KBM-7 (cell line): Measurements from ENCODE around the gene LRFN2.
A peak's percentile ranks its signal among the peaks of the same experiment; 100 is the strongest.

Source experiments
- DNase-seq: peaks from one replicate; pipeline ENCODE4 v3.0.0-alpha.2; 2015
- in situ Hi-C: fragments of 300-500 bp; cut with MboI; formaldehyde crosslinking; loops from 2 replicates; pipeline ENCODE4 v1.14.3; 2020; ENCODE audit warnings: low sequenced_read_pairs, low pct_unique_long_range_greater_than_20kb, mixed read lengths

Gene LRFN2

DNA sequence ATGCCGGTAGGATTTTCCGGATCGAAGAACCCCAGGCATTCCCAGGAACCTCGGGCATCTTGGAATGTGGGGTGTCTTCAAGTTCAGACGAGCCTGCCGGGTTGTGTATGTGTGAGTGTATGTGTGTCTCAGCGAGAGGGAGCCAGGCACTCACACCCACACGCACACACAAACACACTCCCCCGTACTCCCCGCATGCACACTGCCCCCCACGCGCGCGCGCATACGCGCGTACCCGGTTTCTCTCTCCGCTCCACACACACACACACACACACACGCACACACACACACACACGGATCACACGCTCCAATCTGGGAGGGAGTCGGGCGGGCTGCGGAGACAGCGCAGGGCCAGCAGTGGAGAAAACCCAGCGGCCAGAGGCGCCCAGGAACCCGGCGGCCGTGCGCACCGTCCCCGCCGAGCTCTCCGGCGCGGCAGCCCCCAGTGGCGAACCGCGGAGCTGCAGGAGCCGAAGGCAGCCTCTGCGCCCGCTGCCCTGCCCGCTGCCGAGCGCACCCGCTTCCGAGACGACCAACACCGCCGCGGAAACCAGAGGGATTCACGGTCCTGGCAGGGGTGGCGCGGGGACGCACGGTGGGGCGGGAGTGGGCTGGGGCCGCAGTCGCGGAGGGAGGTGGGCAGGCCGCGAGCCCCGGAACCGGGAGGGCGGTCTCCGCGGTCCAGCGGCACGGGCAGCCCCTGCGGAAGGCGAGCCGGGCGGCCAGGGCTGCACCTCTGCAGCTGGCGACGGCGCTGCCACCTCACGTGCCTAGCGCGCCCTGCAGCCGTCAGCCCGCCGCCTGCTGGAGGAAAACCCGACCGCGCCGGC, at the start of gene LRFN2:
LRFN2 (minus strand) TSS at position 125 of the 830 bp plus-strand sequence.
- peak; percentile 72 for DNase-seq
- in situ Hi-C loops: no loop called here

DNA sequence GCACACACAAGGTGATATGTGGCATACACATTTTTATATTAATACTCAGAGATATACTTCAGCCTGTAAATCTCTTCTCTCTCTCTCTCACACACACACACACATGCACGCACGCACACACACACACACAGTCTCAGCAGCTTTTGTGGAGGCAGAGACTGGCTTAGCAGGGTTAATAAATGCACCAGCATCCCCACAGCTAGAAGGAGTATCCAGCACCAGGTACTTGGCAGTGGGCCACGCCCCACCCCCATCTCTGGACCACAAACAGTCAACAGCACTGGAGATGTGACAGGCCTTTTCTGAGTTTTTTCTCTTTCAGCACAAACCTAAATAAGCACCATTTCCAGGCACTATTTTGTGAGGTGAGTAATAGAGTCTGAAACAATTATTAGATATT, 47.3 kb upstream of the LRFN2 start:
- in situ Hi-C loops: no loop called here
- no peak for DNase-seq

- DNase-seq: no peak
- in situ Hi-C loops: no loop called here
Observed at GRCh38 chr6:40631744-40632143, 44.6 kb upstream of the LRFN2 start.

GRCh38 chr6:40630488-40630887, 43.3 kb upstream of the LRFN2 start:
- in situ Hi-C loops: no loop called here
- no peak for DNase-seq

- DNase-seq: no peak
- in situ Hi-C loops: no loop called here
Observed at GRCh38 chr6:40630051-40630450, 42.9 kb upstream of the LRFN2 start.

- in situ Hi-C loops: no loop called here
- no peak for DNase-seq
Observed at GRCh38 chr6:40629463-40629862, 42.3 kb upstream of the LRFN2 start.

DNA sequence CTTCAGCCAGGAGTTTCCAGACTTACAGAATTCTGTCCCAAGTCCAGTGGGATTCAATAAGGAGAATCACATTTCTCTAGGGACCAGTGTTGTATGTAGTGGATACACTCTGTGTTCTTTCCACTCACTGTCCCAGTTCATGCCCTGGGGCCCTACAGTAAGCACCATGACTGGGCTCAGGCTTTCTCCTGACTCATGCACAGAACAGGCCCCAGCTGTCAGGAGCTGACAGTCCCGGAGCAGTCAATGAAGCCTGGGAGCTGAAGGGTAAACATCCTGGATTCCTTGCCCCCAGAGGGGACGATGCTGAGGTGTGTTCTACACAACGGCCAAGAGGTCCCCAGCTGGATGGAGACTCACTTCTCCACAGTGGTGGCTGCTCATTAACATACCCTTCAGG, 40.2 kb upstream of the LRFN2 start:
- DNase-seq: no peak
- in situ Hi-C loops: no loop called here

GRCh38 chr6:40626886-40627285, 39.7 kb upstream of the LRFN2 start:
- no peak for DNase-seq
- in situ Hi-C loops: no loop called here

DNA sequence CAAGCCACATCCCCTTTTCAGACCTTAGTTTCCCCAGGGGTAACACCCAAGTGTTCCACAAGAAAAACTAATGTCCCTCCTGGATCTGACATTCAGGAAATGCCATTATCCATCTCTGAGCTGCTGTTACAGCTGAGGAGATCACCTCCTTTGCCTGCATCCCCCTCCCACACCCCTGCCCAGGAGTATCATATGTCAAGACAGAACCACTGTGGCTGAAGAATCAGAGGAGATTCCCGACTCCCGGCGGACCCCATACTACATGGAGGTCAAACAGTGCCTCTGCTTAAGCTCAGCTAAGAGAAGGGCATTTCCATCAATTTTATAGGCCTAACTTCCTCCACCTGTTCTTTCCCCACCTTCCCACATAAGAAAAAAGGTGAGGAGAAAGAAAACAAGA, 36.8 kb upstream of the LRFN2 start:
- in situ Hi-C loops: no loop called here
- DNase-seq: no peak

DNA sequence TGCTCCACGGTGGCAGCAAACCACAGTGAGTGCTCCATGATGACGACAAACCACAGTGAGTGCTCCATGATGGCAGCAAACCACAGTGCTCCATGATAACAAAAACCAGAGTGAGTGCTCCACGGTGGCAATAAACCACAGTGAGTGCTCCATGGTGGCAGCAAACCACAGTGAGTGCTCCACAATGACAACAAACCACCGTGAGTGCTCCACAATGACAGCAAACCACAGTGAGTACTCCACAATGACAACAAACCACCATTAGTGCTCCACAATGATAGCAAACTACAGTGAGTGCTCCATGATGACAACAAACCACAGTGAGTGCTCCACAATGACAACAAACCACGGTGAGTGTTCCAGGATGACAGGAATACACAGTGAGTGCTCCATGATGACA, 36.0 kb upstream of the LRFN2 start:
- in situ Hi-C loops: no loop called here
- no peak for DNase-seq

GRCh38 chr6:40620574-40621240, 33.5 kb upstream of the LRFN2 start:
- in situ Hi-C loops: no loop called here
- DNase-seq: no peak

- in situ Hi-C loops: no loop called here
- no peak for DNase-seq
Observed at GRCh38 chr6:40614671-40615070, 27.5 kb upstream of the LRFN2 start.

- in situ Hi-C loops: no loop called here
- DNase-seq: no peak
Observed at GRCh38 chr6:40611912-40612311, 24.7 kb upstream of the LRFN2 start.

GRCh38 chr6:40611434-40611833, 24.3 kb upstream of the LRFN2 start:
- in situ Hi-C loops: no loop called here
- no peak for DNase-seq

DNA sequence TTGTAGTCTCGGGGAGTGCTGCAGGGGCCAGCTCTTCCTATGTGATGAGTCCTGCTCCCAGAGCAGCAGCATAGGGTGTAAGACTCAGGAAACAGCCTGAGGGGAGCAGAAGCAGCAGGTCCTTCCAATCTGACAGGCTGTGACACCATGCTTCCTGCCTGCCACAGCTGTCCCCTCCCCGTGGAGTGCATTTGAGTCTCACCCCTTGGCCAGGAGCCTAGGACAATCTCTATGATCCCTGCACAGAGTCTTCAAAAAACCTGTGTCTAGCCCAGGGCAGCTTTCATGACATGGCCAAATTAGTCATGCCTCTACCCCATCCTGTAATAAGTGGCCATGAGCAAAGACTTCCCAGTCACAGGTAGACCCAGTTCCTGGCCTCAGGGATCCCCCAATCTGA, 23.1 kb upstream of the LRFN2 start:
- DNase-seq: no peak
- in situ Hi-C loops: no loop called here

DNA sequence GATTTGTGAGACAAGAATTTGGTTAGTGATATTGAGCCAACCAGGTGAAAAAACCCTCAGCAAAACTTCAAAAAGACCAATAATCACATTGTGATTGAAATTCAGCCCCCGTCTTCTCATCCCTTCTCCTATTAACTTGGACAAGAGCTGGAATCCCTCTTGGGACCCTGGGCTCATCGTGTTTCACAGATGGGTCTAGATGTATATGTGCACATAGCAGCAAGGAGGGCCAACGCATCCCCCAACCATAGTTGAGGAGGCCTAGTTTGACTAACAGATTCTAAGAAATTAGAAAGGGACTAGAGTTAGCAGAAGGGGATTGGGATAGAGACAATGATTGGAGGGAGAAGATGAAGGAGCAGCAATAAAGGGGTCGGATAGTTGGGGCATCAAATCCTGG, 19.8 kb upstream of the LRFN2 start:
- no peak for DNase-seq
- in situ Hi-C loops: no loop called here

GRCh38 chr6:40606526-40606925, 19.4 kb upstream of the LRFN2 start:
- DNase-seq: no peak
- in situ Hi-C loops: no loop called here

DNA sequence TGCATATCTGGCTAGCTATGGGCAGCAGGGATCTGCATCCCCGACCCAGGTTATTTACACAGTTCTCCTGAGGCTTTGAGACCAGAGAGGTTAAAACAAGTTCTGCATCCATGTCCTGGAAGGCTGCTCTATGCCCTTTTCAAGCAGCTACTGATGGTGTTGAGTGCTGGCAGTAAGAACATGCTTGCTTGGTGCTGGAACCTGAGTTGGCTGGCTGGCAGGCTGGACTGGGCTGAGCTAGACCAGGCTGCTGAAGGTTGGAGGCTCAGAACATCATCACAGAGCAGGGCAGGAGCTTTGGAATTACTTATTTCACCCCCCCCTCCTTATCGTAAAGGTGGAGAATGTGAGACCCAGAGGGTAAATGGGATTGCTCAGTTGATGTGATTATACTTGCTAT, 16.9 kb upstream of the LRFN2 start:
- in situ Hi-C loops: no loop called here

GRCh38 chr6:40599555-40599954, 12.4 kb upstream of the LRFN2 start:
- in situ Hi-C loops: no loop called here

More for the DNA sequence above, 16.9 kb upstream of the LRFN2 start:
- DNase-seq: no peak

GRCh38 chr6:40598516-40598915, 11.4 kb upstream of the LRFN2 start:
- in situ Hi-C loops: no loop called here
- DNase-seq: no peak

More at GRCh38 chr6:40599555-40599954, 12.4 kb upstream of the LRFN2 start:
- no peak for DNase-seq

DNA sequence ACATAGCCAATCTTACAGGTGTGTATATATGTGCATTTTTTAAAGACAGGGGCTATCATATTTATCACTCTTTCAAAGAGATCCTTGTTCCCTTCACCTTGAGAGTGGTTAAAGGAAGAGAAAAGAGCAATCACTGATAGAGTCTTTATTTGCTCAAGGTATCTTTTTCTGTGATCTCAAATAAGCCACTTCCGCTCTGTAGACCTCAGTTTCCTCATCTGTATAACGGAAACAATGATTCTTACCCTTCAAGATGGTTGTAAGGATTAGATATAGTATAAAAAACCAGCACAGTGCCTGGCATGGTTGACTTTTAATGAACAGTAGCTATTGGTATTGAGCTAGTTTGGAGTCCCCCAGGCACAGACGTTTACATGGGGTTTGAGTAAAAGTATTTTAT, 10.1 kb upstream of the LRFN2 start:
- in situ Hi-C loops: no loop called here
- no peak for DNase-seq
